ENCODE results near the gene MAML1.

The MAML1 gene

GRCh38 chr5:179805529-179806249 lies 73.1 kb downstream of the MAML1 start:
- no peak for DNase-seq (ENCODE audit: low read depth in 2 of 2)

GRCh38 chr5:179806250-179807048 lies 73.8 kb downstream of the MAML1 start, which contains the start of gene MGAT4B:
Gene MGAT4B, minus strand, starts transcription at chr5:179806866. Its CDS starts 283 bp downstream, at chr5:179806583.
- no peak for DNase-seq (ENCODE audit: low read depth in 2 of 2)

- DNase-seq (ENCODE audit: low read depth in 2 of 2): no peak
Measured at GRCh38 chr5:179812135-179812825, 79.7 kb downstream of the MAML1 start.

DNA sequence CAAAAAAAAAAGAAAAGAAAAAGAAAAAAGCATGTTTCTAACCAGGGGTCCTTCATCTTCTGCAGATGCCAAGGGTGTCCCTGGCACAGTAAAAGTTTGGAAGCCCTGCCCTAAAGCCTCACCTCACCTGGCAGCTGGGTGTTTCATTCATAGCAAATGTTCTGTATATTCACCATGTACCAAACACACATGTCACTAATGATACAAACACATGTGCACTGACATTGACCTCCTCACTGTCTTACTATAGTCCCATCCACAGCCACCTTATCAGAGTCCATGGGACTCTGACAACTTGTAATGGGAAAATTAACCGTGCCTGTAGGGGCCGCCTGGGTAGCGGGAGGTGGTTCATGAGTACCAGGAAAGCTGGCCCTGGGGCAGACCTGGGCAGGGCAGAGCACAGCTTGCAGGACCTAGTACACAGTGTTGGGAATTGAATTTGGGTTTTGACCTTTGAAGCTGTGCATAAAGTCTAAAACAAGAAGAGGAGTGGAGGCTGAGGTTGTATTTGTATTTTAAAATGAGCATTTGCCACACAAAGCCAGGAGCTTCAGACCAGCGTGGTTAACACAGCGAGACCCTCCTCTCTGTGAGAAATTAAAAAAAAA lies 80.5 kb downstream of the MAML1 start:
- no peak for DNase-seq (ENCODE audit: low read depth in 2 of 2)

- no peak for DNase-seq (ENCODE audit: low read depth in 2 of 2)
Measured at GRCh38 chr5:179814090-179814489, 81.5 kb downstream of the MAML1 start.

- DNase-seq (ENCODE audit: low read depth in 2 of 2): no peak
Measured at GRCh38 chr5:179815491-179816249, 83.0 kb downstream of the MAML1 start.

DNA sequence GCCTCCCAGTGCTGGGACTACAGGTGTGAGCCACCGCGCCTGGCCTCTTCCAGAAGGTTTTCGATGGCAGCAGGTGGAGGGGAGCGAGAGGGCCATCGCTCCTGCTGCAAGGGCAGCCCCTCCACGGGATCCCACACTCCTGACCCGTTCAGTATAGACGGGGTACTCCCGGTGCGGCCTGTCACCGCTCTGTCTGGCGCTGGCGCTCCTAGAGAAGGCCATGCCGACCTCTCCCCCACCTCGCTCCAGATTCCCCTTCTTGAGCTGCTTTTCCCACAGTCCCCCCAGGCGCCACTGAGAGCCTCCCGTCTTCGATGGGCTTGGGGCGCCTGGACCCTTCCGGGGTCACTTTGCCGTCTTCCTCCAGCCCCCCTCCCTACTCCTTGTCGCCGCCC lies 83.8 kb downstream of the MAML1 start:
- DNase-seq (ENCODE audit: low read depth in 2 of 2): no peak

DNA sequence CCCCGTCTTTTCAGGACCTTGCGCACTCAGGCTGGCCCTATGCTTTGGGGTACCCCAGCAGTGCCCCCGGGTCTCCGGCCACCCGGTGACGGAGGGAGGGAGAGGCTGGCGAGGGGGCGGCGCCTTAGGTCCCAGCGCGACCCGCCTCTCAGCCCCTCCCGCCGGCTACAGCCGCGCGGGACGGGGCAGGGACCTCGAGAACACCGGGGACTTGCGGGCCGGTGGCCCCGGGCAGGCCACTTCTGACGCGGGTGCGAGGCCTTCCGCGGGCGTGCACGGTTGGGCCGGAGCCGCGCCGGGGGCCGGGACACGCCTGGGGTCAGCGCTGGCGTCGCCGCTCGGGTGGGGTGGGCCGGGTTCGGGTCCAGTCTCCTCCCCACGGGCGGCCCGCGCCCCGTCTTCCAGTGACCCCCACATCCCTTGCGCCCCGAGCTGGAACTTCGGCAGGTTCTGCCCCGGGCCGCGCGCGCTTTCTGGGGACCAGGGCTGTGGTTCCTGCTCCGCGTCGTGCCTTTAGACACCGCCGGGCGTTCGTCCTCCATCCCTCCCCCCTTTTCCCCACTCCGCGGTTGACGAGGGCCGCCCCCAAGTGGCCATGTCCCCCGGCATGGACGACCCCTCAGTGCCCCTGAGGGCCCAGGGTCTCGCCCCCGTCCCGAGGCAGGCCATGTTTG lies 84.3 kb downstream of the MAML1 start:
- no peak for DNase-seq (ENCODE audit: low read depth in 2 of 2)

DNA sequence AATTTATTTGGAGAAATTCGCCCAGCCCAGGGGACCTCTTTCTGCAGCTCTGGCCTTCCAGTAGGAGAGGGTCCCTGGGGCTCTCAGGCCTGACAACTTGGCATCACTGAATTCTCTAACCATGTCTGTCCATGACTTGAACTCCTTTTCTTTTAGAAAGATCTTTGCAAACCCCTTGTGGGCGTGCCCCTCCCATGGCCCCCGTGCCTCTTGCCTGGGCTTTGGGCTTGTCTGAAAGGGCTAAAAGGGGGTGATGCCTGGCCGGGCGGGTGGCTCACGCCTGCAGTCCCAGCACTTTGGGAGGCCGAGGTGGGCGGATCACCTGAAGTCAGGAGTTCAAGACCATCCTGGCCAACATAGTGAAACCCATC lies 84.8 kb downstream of the MAML1 start:
- DNase-seq (ENCODE audit: low read depth in 2 of 2): no peak

DNA sequence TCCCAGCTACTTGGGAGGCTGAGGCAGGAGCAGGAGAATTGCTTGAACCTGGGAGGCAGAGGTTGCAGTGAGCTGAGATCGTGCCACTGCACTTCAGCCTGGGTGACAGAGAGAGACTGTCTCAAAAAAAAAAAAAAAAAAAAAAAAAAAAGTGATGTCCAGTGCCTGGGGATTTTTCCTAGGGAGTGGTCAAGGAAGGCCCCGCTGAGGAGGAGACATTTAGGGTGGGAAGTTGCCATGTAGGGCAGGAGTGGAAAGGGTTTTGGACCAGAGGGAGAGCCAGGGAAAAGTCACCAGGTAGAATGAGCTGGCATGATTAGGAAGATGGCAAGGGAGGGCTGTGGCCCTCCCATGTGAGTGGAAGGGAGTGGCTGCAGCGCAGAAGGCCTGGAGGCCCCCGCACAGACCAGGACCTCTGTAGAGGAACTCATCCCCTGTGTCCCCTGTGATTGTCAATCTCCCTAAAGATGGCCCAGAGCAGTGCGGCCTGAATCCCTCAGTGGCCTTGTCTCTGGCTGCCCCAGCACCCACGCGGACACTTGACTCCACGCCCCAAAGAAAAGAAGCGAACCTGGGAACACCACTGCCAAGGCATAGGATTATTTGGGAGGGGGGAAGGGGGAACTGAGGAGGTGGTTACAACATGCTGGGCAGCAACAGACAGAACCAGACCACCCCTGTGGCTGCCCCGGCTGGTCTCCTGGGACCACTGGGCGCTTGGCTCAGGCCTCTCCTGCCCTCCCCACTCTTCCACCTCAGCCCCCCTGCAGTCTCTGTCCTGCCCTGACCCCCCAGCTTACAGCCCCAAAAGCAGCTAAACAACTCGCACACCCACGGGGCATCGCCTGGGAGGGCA lies 85.5 kb downstream of the MAML1 start:
- no peak for DNase-seq (ENCODE audit: low read depth in 2 of 2)

DNA sequence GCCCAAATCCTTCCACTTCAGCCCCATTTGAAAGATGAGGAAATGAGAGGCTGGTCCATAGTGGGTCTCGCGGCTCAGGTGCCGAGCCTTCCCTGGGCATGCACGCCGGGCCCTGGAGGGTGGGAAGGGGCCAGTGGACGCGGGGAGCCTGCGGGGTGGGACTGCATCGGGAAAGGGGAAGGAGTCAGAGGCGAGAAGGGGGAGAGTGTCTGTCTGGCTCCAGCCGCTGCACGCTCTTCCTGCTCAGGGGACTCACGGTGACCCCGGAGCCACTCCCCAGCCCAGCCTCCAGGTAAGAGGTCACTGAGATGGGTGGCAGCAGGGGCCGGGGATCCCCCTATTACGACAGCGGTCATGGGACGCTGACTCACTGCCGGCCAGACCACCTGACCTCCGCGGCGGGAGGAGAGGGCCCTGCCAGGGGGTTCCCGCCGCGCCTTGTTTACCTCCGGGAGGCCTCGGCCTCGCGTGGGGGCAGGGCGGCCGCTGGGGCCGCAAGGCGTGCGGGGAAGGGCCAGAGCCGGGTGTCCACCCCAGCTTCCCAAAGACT lies 86.2 kb downstream of the MAML1 start:
- peak; percentile 76 to 77 for DNase-seq (ENCODE audit: low read depth in 2 of 2)

- no peak for DNase-seq (ENCODE audit: low read depth in 2 of 2)
Measured at GRCh38 chr5:179819296-179820126, 86.9 kb downstream of the MAML1 start.

DNA sequence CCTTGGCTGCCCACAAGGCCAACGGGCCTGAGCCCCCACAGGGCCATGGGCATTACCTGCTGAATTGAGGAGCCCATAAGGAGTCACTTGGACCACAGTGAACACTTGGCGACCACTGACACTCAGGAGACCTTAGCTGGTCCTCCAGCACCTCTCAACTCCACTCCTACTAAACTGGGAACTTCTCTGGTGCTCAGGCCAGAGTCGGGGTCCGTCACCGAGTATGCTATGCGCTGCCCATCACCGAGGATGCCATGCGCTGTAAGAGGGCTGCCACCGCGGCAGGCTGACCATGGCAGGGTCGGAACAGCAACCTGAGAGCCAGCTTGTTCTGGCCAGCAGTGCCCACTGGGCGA lies 87.5 kb downstream of the MAML1 start:
- DNase-seq (ENCODE audit: low read depth in 2 of 2): no peak

- DNase-seq (ENCODE audit: low read depth in 2 of 2): peak; percentile 50 to 70
Measured at GRCh38 chr5:179820483-179821297, 88.1 kb downstream of the MAML1 start, which contains the start of gene SQSTM1. Gene SQSTM1, plus strand, starts transcription at chr5:179820905. Its CDS starts 32 bp downstream, at chr5:179820937.

- peak; percentile 61 to 68 for DNase-seq (ENCODE audit: low read depth in 2 of 2)
Measured at GRCh38 chr5:179821298-179822058, 88.9 kb downstream of the MAML1 start.

GRCh38 chr5:179822059-179822432 lies 89.4 kb downstream of the MAML1 start:
- DNase-seq (ENCODE audit: low read depth in 2 of 2): no peak

GRCh38 chr5:179822444-179822990 lies 89.9 kb downstream of the MAML1 start:
- no peak for DNase-seq (ENCODE audit: low read depth in 2 of 2)

All from stimulated activated CD8-positive, alpha-beta memory T cell treated with anti-CD3 and anti-CD28 coated beads, Interleukin-15, amount 100 ng/mL, for 4 hours (primary cell).